Neural cell (in vitro differentiated cells): Measurements from ENCODE around the gene SERTAD1. TPM values are rescaled to one million over a fixed set of nuclear protein-coding genes. Genes with fewer than 3 reads are reported as not detected.

ENCODE experiments used
- H2AFZ ChIP-seq: fragments of 200-600, 300-800 bp; sonication (generic), shearing (Covaris generic); 2 replicates; pipeline ENCODE4 v1.6.0; 2014; ENCODE audit warnings: low read depth, mild to moderate bottlenecking, antibody characterized with exemption, low read length, moderate library complexity
- H3F3A ChIP-seq: fragments of 200-600 bp; shearing (Covaris generic); 2 replicates; pipeline ENCODE4 v1.6.1; 2016; ENCODE audit warnings: mild to moderate bottlenecking, moderate library complexity, mixed read lengths, antibody characterized with exemption, low read length; ENCODE audit not compliant: insufficient read depth, poor library complexity, severe bottlenecking
- H3K27ac ChIP-seq: fragments of 200-600, 300-800 bp; sonication (generic), shearing (Covaris generic); 2 replicates; pipeline ENCODE4 v1.5.1; 2014; ENCODE audit warnings: mild to moderate bottlenecking, low read length, moderate library complexity
- H3K27me3 ChIP-seq: fragments of 300-800, 200-600 bp; sonication (generic), shearing (Covaris generic); 2 replicates; pipeline ENCODE4 v1.6.0; 2014; ENCODE audit warnings: mild to moderate bottlenecking, low read depth, low read length, moderate library complexity; ENCODE audit not compliant: insufficient read depth
- H3K36me3 ChIP-seq: fragments of 300-800, 200-600 bp; sonication (generic), shearing (Covaris generic); 2 replicates; pipeline ENCODE4 v1.5.1; 2014; ENCODE audit warnings: mild to moderate bottlenecking, antibody characterized with exemption, low read length, moderate library complexity; ENCODE audit not compliant: insufficient read depth
- H3K4me2 ChIP-seq: fragments of 300-800, 200-600 bp; sonication (generic), shearing (Covaris generic); 2 replicates; pipeline ENCODE4 v1.6.0; 2014; ENCODE audit warnings: mild to moderate bottlenecking, low read length
- H3K4me3 ChIP-seq: fragments of 300-800, 200-600 bp; sonication (generic), shearing (Covaris generic); 2 replicates; pipeline ENCODE4 v1.5.1; 2014; ENCODE audit warnings: mild to moderate bottlenecking, low read length, moderate library complexity
- H3K79me2 ChIP-seq: fragments of 200-600 bp; shearing (Covaris generic); replicated peaks from 2 replicates; pipeline ENCODE4 v1.6.0; 2014; ENCODE audit warnings: mild to moderate bottlenecking, low read length, moderate library complexity; ENCODE audit not compliant: insufficient read depth
- H3K9ac ChIP-seq: fragments of 300-800, 200-600 bp; sonication (generic), shearing (Covaris generic); 2 replicates; pipeline ENCODE4 v1.6.1; 2016; ENCODE audit warnings: mild to moderate bottlenecking, low read length, mixed read lengths
- H3K9me2 ChIP-seq: fragments of 200-600 bp; shearing (Covaris generic); 2 replicates; pipeline ENCODE4 v1.6.1; 2016; ENCODE audit warnings: mild to moderate bottlenecking, low read length, mixed read lengths; ENCODE audit not compliant: insufficient read depth
- H3K9me3 ChIP-seq: fragments of 200-600, 300-800 bp; sonication (generic), shearing (Covaris generic); 2 replicates; pipeline ENCODE4 v1.6.1; 2016; ENCODE audit warnings: mild to moderate bottlenecking, mixed run types, low read length, moderate library complexity, mixed read lengths
- H4K20me1 ChIP-seq: fragments of 200-600 bp; shearing (Covaris generic); 2 replicates; pipeline ENCODE4 v1.6.1; 2016; ENCODE audit warnings: mild to moderate bottlenecking, mixed run types; ENCODE audit not compliant: insufficient read depth
- CTCF ChIP-seq: fragments of 450-650 bp; IDR thresholded peaks from 2 replicates; pipeline ENCODE4 v1.5.1; 2014; ENCODE audit warnings: antibody characterized with exemption, mild to moderate bottlenecking, moderate library complexity; ENCODE audit not compliant: poor library complexity, severe bottlenecking
- EP300 ChIP-seq: fragments of 450-650 bp; conservative IDR thresholded peaks from 2 replicates; pipeline ENCODE4 v1.6.1; 2014; ENCODE audit warnings: antibody characterized with exemption, mild to moderate bottlenecking, moderate library complexity; ENCODE audit not compliant: poor library complexity, severe bottlenecking
- EZH2 ChIP-seq: fragments of 200-600, 300-800 bp; shearing (Covaris generic), sonication (generic); IDR thresholded peaks from 2 replicates; pipeline ENCODE4 v1.6.1; 2014; ENCODE audit warnings: antibody characterized with exemption, low read length, borderline replicate concordance, mild to moderate bottlenecking; ENCODE audit not compliant: insufficient read depth, poor library complexity, severe bottlenecking
- POLR2AphosphoS5 ChIP-seq: IDR thresholded peaks from 2 replicates; pipeline ENCODE4 v1.6.1; 2012
- RAD21 ChIP-seq: fragments of 450-650 bp; conservative IDR thresholded peaks from 2 replicates; pipeline ENCODE4 v1.6.1; 2014; ENCODE audit warnings: antibody characterized with exemption, mild to moderate bottlenecking, moderate library complexity
- REST ChIP-seq: IDR thresholded peaks from 2 replicates; pipeline ENCODE4 v1.6.1; 2012; ENCODE audit warnings: borderline replicate concordance
- SMC3 ChIP-seq: fragments of 450-650 bp; conservative IDR thresholded peaks from 2 replicates; pipeline ENCODE4 v1.6.1; 2014; ENCODE audit warnings: antibody characterized with exemption, mild to moderate bottlenecking, moderate library complexity; ENCODE audit not compliant: poor library complexity
- TAF1 ChIP-seq: IDR thresholded peaks from 2 replicates; pipeline ENCODE4 v1.6.1; 2012; ENCODE audit warnings: low read depth
- polyA plus RNA-seq: library from polyadenylated mRNA; depleted of rRNA; stranded (reverse); fragments of >200 nt; gene quantifications from 2 replicates; pipeline ENCODE4 v1.2.3, GENCODE V29; 2014

The SERTAD1 gene
- polyA plus RNA-seq, 1 donor from 2014 or later = 3.3 TPM

GRCh38 chr19:40397568-40397906 lies 28.3 kb downstream of the SERTAD1 start:
- Histone ChIP-seq H3K4me2 (no peak overlapping the region), H4K20me1 (no peaks in the 10 kb centered on the region), H3K27ac (no peak overlapping the region), H3F3A (no peaks in the 10 kb centered on the region), H3K9me2 (no peaks in the 10 kb centered on the region), H3K4me3 (no peak overlapping the region), H3K9me3 (no peaks in the 10 kb centered on the region), H3K9ac (no peak overlapping the region), H3K27me3 (no peaks in the 10 kb centered on the region), H3K79me2 (no peaks in the 10 kb centered on the region), H3K36me3 (no peaks in the 10 kb centered on the region), H2AFZ (no peak overlapping the region)
- TF ChIP-seq POLR2AphosphoS5 (no peak), TAF1 (no peak), EZH2 (no peak), SMC3 (no peak), REST (no peak)

GRCh38 chr19:40396886-40397567 lies 28.8 kb downstream of the SERTAD1 start:
- Histone ChIP-seq H3K79me2 (no peaks in the 10 kb centered on the region), H3K36me3 (no peaks in the 10 kb centered on the region), H3F3A (no peaks in the 10 kb centered on the region), H3K9me3 (no peaks in the 10 kb centered on the region), H3K27ac (no peak overlapping the region), H3K4me2 (no peak overlapping the region), H4K20me1 (no peaks in the 10 kb centered on the region), H3K9me2 (no peaks in the 10 kb centered on the region), H3K27me3 (no peaks in the 10 kb centered on the region), H3K9ac (no peak overlapping the region), H2AFZ (no peak overlapping the region), H3K4me3 (no peak overlapping the region)
- no peak for TF ChIP-seq SMC3
- TF ChIP-seq CTCF = no peak
- TF ChIP-seq REST = no peak
- no peak for TF ChIP-seq RAD21
- TF ChIP-seq EP300 = no peak
- no peak for TF ChIP-seq TAF1
- no peak for TF ChIP-seq EZH2
- no peak for TF ChIP-seq POLR2AphosphoS5
